H9 (cell line): ENCODE data around the gene MUS81. TPM values are rescaled to one million over a fixed set of nuclear protein-coding genes. Genes with fewer than 3 reads are reported as not detected.
A peak's percentile ranks its signal among the peaks of the same experiment; 100 is the strongest.

Experiments used
- DNase-seq: peaks from one replicate; pipeline ENCODE4 v3.0.0-alpha.2; 2017
- H2AFZ ChIP-seq: one replicate; pipeline ENCODE4 v1.6.1; 2013; ENCODE audit warnings: mild to moderate bottlenecking, low read length, control low read depth, moderate library complexity
- H2AK5ac ChIP-seq: 2 replicates; pipeline ENCODE4 v1.6.1; 2013; ENCODE audit warnings: low read length, control low read depth, mixed read lengths; ENCODE audit not compliant: insufficient read length
- H2BK120ac ChIP-seq: one replicate; pipeline ENCODE4 v1.6.1; 2013; ENCODE audit warnings: low read depth, mild to moderate bottlenecking, low read length, control low read depth, inconsistent platforms; ENCODE audit not compliant: poor library complexity, severe bottlenecking
- H2BK12ac ChIP-seq: 2 replicates; pipeline ENCODE4 v1.6.1; 2013; ENCODE audit warnings: low read length, control low read depth, mixed read lengths, low read depth; ENCODE audit not compliant: insufficient read length
- H2BK15ac ChIP-seq: 2 replicates; pipeline ENCODE4 v1.6.1; 2013; ENCODE audit warnings: low read depth, low read length, control low read depth
- H2BK20ac ChIP-seq: one replicate; pipeline ENCODE4 v1.6.1; 2013; ENCODE audit warnings: low read depth, mild to moderate bottlenecking, low read length, control low read depth, inconsistent platforms; ENCODE audit not compliant: poor library complexity, severe bottlenecking
- H2BK5ac ChIP-seq: 2 replicates; pipeline ENCODE4 v1.6.1; 2013; ENCODE audit warnings: low read length, control low read depth, mixed read lengths; ENCODE audit not compliant: insufficient read length
- H3K14ac ChIP-seq: 2 replicates; pipeline ENCODE4 v1.6.1; 2013; ENCODE audit warnings: low read length, control low read depth; ENCODE audit not compliant: insufficient read depth
- H3K18ac ChIP-seq: 2 replicates; pipeline ENCODE4 v1.6.1; 2013; ENCODE audit warnings: low read depth, mild to moderate bottlenecking, mixed read lengths, low read length, control low read depth; ENCODE audit not compliant: insufficient read length
- H3K23ac ChIP-seq: 2 replicates; pipeline ENCODE4 v1.6.1; 2013; ENCODE audit warnings: low read length, control low read depth, mixed read lengths, low read depth; ENCODE audit not compliant: insufficient read length
- H3K23me2 ChIP-seq: 2 replicates; pipeline ENCODE4 v1.6.1; 2013; ENCODE audit warnings: low read depth, mild to moderate bottlenecking, mixed read lengths, low read length, control low read depth; ENCODE audit not compliant: insufficient read length, poor library complexity, severe bottlenecking
- H3K27ac ChIP-seq: 2 replicates; pipeline ENCODE4 v1.5.1; 2013; ENCODE audit warnings: low read length, control low read depth, mixed read lengths, low read depth; ENCODE audit not compliant: insufficient read length
- H3K27me3 ChIP-seq: 2 replicates; pipeline ENCODE4 v1.6.1; 2013; ENCODE audit warnings: low read length, control low read depth, inconsistent platforms; ENCODE audit not compliant: insufficient read depth
- H3K4ac ChIP-seq: 2 replicates; pipeline ENCODE4 v1.6.1; 2013; ENCODE audit warnings: low read depth, mild to moderate bottlenecking, control low read depth, inconsistent platforms, low read length, moderate library complexity
- H3K4me1 ChIP-seq: 2 replicates; pipeline ENCODE4 v1.6.1; 2013; ENCODE audit warnings: low read length, control low read depth, inconsistent platforms; ENCODE audit not compliant: insufficient read depth
- H3K4me2 ChIP-seq: 2 replicates; pipeline ENCODE4 v1.6.1; 2013; ENCODE audit warnings: low read length, control low read depth, mixed read lengths; ENCODE audit not compliant: insufficient read length, insufficient read depth
- H3K56ac ChIP-seq: 2 replicates; pipeline ENCODE4 v1.6.1; 2013; ENCODE audit warnings: low read depth, mild to moderate bottlenecking, mixed read lengths, low read length, control low read depth; ENCODE audit not compliant: insufficient read length
- H3K79me1 ChIP-seq: 2 replicates; pipeline ENCODE4 v1.6.1; 2013; ENCODE audit warnings: low read depth, mild to moderate bottlenecking, moderate library complexity, low read length, control low read depth, inconsistent platforms; ENCODE audit not compliant: insufficient read depth, poor library complexity, severe bottlenecking
- H3K79me2 ChIP-seq: 2 replicates; pipeline ENCODE4 v1.6.1; 2013; ENCODE audit warnings: low read length, control low read depth, inconsistent platforms; ENCODE audit not compliant: insufficient read depth
- H3K9ac ChIP-seq: 2 replicates; pipeline ENCODE4 v1.6.1; 2013; ENCODE audit warnings: low read length, control low read depth, mixed read lengths; ENCODE audit not compliant: insufficient read length; ENCODE audit errors: extremely low read depth
- H3K9me3 ChIP-seq: one replicate; pipeline ENCODE4 v1.6.1; 2013; ENCODE audit warnings: low read depth, low read length, inconsistent platforms; ENCODE audit not compliant: control insufficient read depth
- H3T11ph ChIP-seq: one replicate; pipeline ENCODE4 v1.6.1; 2013; ENCODE audit warnings: mild to moderate bottlenecking, low read length, control low read depth, inconsistent platforms
- H4K20me1 ChIP-seq: one replicate; pipeline ENCODE4 v1.6.1; 2013; ENCODE audit not compliant: control insufficient read depth, insufficient read length, insufficient read depth
- H4K5ac ChIP-seq: 2 replicates; pipeline ENCODE4 v1.6.1; 2013; ENCODE audit warnings: low read depth, mild to moderate bottlenecking, mixed read lengths, low read length, control low read depth; ENCODE audit not compliant: insufficient read length
- H4K8ac ChIP-seq: replicated peaks from 2 replicates; pipeline ENCODE4 v1.6.1; 2013; ENCODE audit warnings: low read length, control low read depth, mixed read lengths, low read depth; ENCODE audit not compliant: insufficient read length
- H4K91ac ChIP-seq: 2 replicates; pipeline ENCODE4 v1.6.1; 2013; ENCODE audit warnings: low read depth, mild to moderate bottlenecking, moderate library complexity, mixed read lengths, low read length, control low read depth; ENCODE audit not compliant: insufficient read length
- H3K27ac Mint-ChIP-seq, 3 experiments: 2 replicates in 2 of 3; 3 replicates in 1 of 3; pipeline ENCODE4 v1.8.0; 2020 to 2021; ENCODE audit warnings: mixed read lengths in 3 of 3, mild to moderate bottlenecking in 1 of 3, moderate library complexity in 1 of 3
- H3K27me3 Mint-ChIP-seq: 2 replicates; pipeline ENCODE4 v1.8.0; 2021; ENCODE audit warnings: low read depth, mild to moderate bottlenecking, moderate library complexity, mixed read lengths
- H3K36me3 Mint-ChIP-seq, 3 experiments: 2 replicates in 2 of 3; 3 replicates in 1 of 3; pipeline ENCODE4 v1.8.0; 2020 to 2021; ENCODE audit warnings: low read depth in 3 of 3, mixed read lengths in 3 of 3; ENCODE audit not compliant: insufficient read depth in 1 of 3
- H3K4me1 Mint-ChIP-seq, 2 experiments: 2 replicates each; pipeline ENCODE4 v1.8.0; 2020; ENCODE audit warnings: mixed read lengths in 2 of 2
- H3K4me3 Mint-ChIP-seq, 2 experiments: 2 replicates in 1 of 2; 3 replicates in 1 of 2; pipeline ENCODE4 v1.8.0; 2020 to 2021; ENCODE audit warnings: mild to moderate bottlenecking in 2 of 2, mixed read lengths in 2 of 2, moderate library complexity in 1 of 2
- H3K9me3 Mint-ChIP-seq, 2 experiments: 2 replicates in 1 of 2; 3 replicates in 1 of 2; pipeline ENCODE4 v1.8.0; 2020; ENCODE audit warnings: mild to moderate bottlenecking in 2 of 2, mixed read lengths in 2 of 2, moderate library complexity in 1 of 2
- CTCF ChIP-seq: fragments of 200-600 bp; sonication (generic); conservative IDR thresholded peaks from 3 replicates; pipeline ENCODE4 v1.8.0; 2021; ENCODE audit warnings: antibody characterized with exemption, mild to moderate bottlenecking
- WGBS: extraction: QIAGEN DNeasy Blood & Tissue Kit; methylation state at CpG from one replicate; pipeline ENCODE4 v1.1.7; 2013; ENCODE audit warnings: missing lambda C conversion rate, low lambda C conversion rate, mixed read lengths; ENCODE audit not compliant: insufficient read length; ENCODE audit errors: extremely low coverage; 5-methylcytosine and 5-hydroxymethylcytosine counted together
- total RNA-seq: library from RNA; stranded (reverse); gene quantifications from 2 replicates; pipeline ENCODE4 v1.2.1, GENCODE V29; 2021

MUS81 gene
- total RNA-seq, 1 experiment from 2014 or later, result 49.2 TPM

- H3K9ac ChIP-seq, result peak within 1 kb of the TSS; percentile 31
- H3K27ac ChIP-seq, result no peak within 1 kb of the TSS
- no CpG with 5 or more reads among the region's 57 CpGs for WGBS
- peak within 1 kb of the TSS; percentile 78 for H3K18ac ChIP-seq
- H2BK5ac ChIP-seq, result no peak within 1 kb of the TSS
- peak; percentile 98 for DNase-seq
- no peak within 1 kb of the TSS for H2AK5ac ChIP-seq
- Mint-ChIP-seq H3K4me1 (peaks cover 37 to 52% of the 10 kb centered on the region in 2 experiments), H3K27ac (peak within 1 kb of the TSS; percentile 89 to 99 (median 98)), H3K4me3 (peak within 1 kb of the TSS; percentile 97 to 98), H3K9me3 (peaks cover 2 to 4% of the 10 kb centered on the region in 2 experiments; a peak in 2 of 5 replicates), H3K27me3 (peaks cover 17% of the 10 kb centered on the region), H3K36me3 (peaks cover 29 to 52% (median 41%) of the 10 kb centered on the region in 3 experiments)
- H4K91ac ChIP-seq, result no peak within 1 kb of the TSS
- peak within 1 kb of the TSS; percentile 70 for H3K4me2 ChIP-seq
- H2AFZ ChIP-seq, result no peak within 1 kb of the TSS
- H3K4me1 ChIP-seq, result peaks cover 9% of the 10 kb centered on the region; the same call in 1 of the 2 replicates
- no peaks in the 10 kb centered on the region for H3K79me1 ChIP-seq
- H4K20me1 ChIP-seq, result no peaks in the 10 kb centered on the region
- H2BK120ac ChIP-seq, result no peak within 1 kb of the TSS
- H3K23ac ChIP-seq, result no peak within 1 kb of the TSS
- peaks cover 6% of the 10 kb centered on the region; the same call in 1 of the 2 replicates for H3K27me3 ChIP-seq
- no peak within 1 kb of the TSS for H4K5ac ChIP-seq
- H3K14ac ChIP-seq, result peak within 1 kb of the TSS; percentile 93
- no peak within 1 kb of the TSS for H4K8ac ChIP-seq
- TF ChIP-seq CTCF, result peak; percentile 80
- H2BK15ac ChIP-seq, result no peak within 1 kb of the TSS
- no peaks in the 10 kb centered on the region; the same call in 1 of the 2 replicates for H3K79me2 ChIP-seq
- no peak within 1 kb of the TSS for H3K56ac ChIP-seq
- no peak within 1 kb of the TSS for H3K4ac ChIP-seq
- no peak within 1 kb of the TSS for H2BK12ac ChIP-seq
- no peak within 1 kb of the TSS for H2BK20ac ChIP-seq
- H3T11ph ChIP-seq, result no peak within 1 kb of the TSS
- H3K9me3 ChIP-seq, result no peaks in the 10 kb centered on the region
- peaks cover 23% of the 10 kb centered on the region for H3K23me2 ChIP-seq
Observed at GRCh38 chr11:65888163-65888814, 28.1 kb downstream of the MUS81 start, which contains the start of gene FIBP. FIBP (minus strand) TSS chr11:65888471; CDS start chr11:65888418, 53 bp downstream.
